OCI-LY7 (cell line): ENCODE results near the gene MAST1.

ENCODE experiments used
- EZH2phosphoT487 ChIP-seq: fragments of 200-600 bp; sonication (generic); IDR thresholded peaks from 2 replicates; pipeline ENCODE4 v1.6.1; 2018; ENCODE audit warnings: low read depth, borderline replicate concordance, mild to moderate bottlenecking, mixed run types, antibody characterized with exemption, low read length, moderate library complexity, mixed read lengths
- TF ChIP-seq, protein P1 (sequence below): fragments of 200-600 bp; sonication (generic); conservative IDR thresholded peaks from 2 replicates; pipeline ENCODE4 v1.5.1; 2014; ENCODE audit warnings: mild to moderate bottlenecking, antibody characterized with exemption, low read length, moderate library complexity, mixed read lengths

DNA sequence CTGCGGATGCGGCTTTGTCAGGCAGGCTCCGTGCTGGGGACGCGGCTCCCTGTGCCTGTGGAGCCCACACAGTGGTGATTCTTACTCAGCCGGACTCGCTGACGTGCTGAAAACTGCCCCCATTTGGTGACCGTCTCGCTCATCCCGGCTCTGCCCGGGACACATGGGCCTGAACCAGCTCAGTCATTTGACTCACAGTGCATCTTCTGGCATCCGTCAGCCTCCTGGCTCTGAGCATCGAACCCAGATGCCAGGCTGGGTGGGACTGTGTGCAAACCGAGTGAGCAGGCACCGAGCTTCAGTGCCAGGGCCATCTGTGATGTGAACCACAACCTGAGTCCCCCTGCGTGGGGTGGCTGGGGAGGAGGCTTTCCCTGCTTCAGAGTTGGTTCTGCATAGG is 58.1 kb downstream of the MAST1 start:
- no peak for TF ChIP-seq EZH2phosphoT487
- TF ChIP-seq, protein P1, sequence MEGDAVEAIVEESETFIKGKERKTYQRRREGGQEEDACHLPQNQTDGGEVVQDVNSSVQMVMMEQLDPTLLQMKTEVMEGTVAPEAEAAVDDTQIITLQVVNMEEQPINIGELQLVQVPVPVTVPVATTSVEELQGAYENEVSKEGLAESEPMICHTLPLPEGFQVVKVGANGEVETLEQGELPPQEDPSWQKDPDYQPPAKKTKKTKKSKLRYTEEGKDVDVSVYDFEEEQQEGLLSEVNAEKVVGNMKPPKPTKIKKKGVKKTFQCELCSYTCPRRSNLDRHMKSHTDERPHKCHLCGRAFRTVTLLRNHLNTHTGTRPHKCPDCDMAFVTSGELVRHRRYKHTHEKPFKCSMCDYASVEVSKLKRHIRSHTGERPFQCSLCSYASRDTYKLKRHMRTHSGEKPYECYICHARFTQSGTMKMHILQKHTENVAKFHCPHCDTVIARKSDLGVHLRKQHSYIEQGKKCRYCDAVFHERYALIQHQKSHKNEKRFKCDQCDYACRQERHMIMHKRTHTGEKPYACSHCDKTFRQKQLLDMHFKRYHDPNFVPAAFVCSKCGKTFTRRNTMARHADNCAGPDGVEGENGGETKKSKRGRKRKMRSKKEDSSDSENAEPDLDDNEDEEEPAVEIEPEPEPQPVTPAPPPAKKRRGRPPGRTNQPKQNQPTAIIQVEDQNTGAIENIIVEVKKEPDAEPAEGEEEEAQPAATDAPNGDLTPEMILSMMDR: no peak
